Kidney epithelial cell (primary cell): ENCODE results near the gene ID3. TPM values are rescaled to one million over a fixed set of nuclear protein-coding genes. Genes with fewer than 3 reads are reported as not detected.
"Not testable (repeated sequence)": the region's sequence is repeated elsewhere in the genome, so short reads cannot be mapped to it uniquely, and the experiment has no call there.

Experiments used
- DNase-seq: peaks from one replicate; pipeline ENCODE4 v3.0.0-alpha.2; 2010; ENCODE audit warnings: low read depth
- H3K27me3 ChIP-seq: 2 replicates; pipeline ENCODE4 v1.6.0; 2011; ENCODE audit warnings: low read length; ENCODE audit not compliant: control insufficient read depth, insufficient read depth
- H3K36me3 ChIP-seq: 2 replicates; pipeline ENCODE4 v1.5.1; 2011; ENCODE audit warnings: low read length; ENCODE audit not compliant: control insufficient read depth, insufficient read depth
- H3K4me3 ChIP-seq: 2 replicates; pipeline ENCODE4 v1.5.1; 2011; ENCODE audit warnings: low read depth, mild to moderate bottlenecking, control low read depth, low read length
- total RNA-seq: library from RNA; depleted of rRNA; stranded (reverse); fragments of >200 nt; gene quantifications from 2 replicates; pipeline ENCODE4 v1.2.3, GENCODE V29; 2015
- TF ChIP-seq, protein P1 (sequence below): IDR thresholded peaks from 2 replicates; pipeline ENCODE4 v1.5.1; 2011; ENCODE audit warnings: mild to moderate bottlenecking, moderate library complexity, low read length, control low read depth, inconsistent platforms; ENCODE audit not compliant: insufficient read depth, poor library complexity, severe bottlenecking

Gene ID3
- total RNA-seq, 1 donor from 2014 or later, result 77.5 TPM

DNA sequence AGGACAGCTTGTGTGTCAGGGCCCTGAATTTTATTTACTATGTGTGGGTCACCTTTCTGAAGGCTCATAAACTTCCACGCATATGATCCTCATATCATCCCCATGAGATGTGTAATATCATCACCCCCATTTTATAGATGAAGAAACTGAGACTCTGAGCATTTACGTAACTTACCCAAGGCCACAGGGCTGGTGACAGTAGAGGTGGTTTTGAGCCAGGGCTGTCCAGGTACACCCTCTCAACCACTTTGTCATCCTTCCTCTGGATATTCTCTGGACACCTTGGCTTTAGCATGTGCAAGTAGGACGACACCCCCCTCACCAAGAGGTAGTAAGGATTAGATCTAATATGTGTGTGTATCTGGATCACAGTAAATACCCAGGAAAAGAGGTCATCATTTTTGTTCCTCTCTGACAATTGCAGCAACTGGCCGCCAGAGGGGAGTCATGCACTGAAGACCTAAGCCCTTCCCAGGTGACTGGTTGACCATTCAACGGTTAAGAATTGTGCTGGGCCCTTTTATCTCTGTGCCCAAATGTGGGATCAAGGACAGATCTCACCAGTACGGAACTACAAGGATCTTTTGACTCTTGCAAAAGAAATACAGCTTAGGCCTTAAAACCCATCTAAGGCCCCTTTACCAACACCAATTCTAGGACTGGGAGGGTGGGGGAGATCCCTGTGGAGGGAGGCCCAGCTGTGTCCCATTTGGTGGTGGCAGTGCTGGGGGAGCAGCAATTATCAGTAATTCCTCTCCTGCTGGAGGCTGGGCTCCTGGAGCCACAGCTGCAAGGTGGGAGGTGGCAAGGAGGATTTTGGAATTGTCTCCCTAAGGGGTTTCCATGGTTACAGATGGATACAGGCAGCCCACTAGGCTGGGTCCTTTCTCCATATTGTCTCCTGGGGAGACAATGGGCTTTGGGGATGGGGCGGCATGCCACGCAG, 14.6 kb downstream of the ID3 start:
- no peaks in the 10 kb centered on the region for H3K27me3 ChIP-seq
- H3K4me3 ChIP-seq, result no peak overlapping the region
- H3K36me3 ChIP-seq, result no peaks in the 10 kb centered on the region
- no peak for DNase-seq
- TF ChIP-seq, protein P1, sequence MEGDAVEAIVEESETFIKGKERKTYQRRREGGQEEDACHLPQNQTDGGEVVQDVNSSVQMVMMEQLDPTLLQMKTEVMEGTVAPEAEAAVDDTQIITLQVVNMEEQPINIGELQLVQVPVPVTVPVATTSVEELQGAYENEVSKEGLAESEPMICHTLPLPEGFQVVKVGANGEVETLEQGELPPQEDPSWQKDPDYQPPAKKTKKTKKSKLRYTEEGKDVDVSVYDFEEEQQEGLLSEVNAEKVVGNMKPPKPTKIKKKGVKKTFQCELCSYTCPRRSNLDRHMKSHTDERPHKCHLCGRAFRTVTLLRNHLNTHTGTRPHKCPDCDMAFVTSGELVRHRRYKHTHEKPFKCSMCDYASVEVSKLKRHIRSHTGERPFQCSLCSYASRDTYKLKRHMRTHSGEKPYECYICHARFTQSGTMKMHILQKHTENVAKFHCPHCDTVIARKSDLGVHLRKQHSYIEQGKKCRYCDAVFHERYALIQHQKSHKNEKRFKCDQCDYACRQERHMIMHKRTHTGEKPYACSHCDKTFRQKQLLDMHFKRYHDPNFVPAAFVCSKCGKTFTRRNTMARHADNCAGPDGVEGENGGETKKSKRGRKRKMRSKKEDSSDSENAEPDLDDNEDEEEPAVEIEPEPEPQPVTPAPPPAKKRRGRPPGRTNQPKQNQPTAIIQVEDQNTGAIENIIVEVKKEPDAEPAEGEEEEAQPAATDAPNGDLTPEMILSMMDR, result peak; percentile 85

DNA sequence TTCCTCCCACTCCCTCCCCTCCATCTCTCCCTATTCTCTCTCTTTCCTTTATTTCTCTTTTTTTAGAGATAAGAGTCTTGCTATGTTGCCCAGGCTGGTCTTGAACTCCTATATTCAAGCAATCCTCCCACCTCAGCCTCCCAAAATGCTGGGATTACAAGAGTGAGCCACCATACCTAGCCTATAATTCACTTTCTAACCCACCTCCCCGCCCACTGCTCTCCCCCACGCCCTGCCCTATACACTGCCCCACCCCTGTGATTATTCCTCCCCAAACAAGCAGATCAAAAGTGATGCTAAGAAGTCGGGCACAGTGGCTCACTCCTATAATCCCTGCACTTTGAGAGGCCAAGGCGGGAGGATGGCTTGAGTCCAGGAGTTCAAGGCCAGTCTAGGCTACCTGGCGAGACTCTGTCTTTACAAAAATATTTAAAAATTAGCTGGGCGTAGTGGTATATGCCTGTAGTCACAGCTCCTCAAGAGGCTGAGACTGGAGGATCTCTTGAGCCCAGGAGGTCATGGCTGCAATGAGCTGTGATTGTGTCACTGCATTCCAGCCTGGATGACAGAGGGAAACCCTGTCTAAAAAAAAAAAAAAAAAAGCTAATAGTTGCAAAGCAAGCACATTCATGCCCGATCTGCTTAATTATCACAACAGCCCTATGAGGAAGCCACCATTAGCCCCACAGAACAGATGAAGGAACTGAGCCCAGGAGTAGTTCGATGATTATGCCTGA, 15.4 kb downstream of the ID3 start:
- TF ChIP-seq, protein P1, result no peak
- Histone ChIP-seq H3K4me3 (no peak overlapping the region), H3K27me3 (no peaks in the 10 kb centered on the region), H3K36me3 (no peaks in the 10 kb centered on the region)
- no peak for DNase-seq

DNA sequence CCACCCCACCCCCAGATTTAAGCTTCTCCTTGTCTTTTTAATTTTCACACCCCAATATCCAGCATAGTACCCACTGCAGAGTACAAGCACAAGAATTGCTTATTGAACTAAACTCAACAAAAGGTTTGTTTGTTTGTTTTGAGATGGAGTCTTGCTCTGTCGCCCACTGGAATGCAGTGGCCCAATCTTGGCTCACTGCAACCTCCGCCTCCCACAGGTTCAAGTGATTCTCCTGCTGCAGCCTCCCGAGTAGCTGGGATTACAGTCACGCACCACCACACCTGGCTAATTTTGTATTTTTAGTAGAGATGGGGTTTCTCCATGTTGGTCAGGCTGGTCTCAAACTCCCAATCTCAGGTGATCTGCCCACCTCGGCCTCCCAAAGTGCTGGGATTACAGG, 16.4 kb downstream of the ID3 start:
- H3K36me3 ChIP-seq, H3K27me3 ChIP-seq, H3K4me3 ChIP-seq, DNase-seq: not testable (repeated sequence)

DNA sequence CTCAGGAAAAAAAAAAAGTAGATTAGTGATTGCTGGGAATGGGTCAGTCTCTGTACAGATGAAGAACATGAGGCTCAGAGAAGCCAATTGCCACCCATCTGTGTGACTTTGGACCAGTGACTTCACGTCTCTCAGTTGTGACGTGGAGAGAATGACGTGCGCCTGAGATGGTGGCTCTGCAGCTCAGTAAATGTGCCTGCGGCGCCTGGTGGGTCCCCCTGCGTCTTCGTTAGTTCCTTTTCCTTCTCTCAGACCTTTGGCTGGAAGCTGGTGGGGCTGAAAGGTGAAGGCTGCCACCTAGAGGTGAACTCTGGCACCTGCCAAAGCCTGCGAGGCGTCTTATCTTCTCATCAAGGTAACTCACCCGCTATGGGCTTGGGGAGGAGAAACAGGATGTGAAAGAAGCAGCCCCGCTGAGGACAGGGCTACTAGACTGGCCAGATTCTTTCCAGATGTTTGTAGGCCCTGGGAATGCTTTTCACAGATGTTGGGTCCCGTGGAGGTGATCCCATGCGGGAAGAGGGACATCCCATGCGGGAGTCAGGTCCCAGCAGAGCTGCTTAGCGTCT, 19.5 kb downstream of the ID3 start:
- H3K4me3 ChIP-seq, result no peak overlapping the region
- H3K27me3 ChIP-seq, result no peaks in the 10 kb centered on the region
- TF ChIP-seq, protein P1, result peak; percentile 96
- no peak for DNase-seq
- no peaks in the 10 kb centered on the region for H3K36me3 ChIP-seq

DNA sequence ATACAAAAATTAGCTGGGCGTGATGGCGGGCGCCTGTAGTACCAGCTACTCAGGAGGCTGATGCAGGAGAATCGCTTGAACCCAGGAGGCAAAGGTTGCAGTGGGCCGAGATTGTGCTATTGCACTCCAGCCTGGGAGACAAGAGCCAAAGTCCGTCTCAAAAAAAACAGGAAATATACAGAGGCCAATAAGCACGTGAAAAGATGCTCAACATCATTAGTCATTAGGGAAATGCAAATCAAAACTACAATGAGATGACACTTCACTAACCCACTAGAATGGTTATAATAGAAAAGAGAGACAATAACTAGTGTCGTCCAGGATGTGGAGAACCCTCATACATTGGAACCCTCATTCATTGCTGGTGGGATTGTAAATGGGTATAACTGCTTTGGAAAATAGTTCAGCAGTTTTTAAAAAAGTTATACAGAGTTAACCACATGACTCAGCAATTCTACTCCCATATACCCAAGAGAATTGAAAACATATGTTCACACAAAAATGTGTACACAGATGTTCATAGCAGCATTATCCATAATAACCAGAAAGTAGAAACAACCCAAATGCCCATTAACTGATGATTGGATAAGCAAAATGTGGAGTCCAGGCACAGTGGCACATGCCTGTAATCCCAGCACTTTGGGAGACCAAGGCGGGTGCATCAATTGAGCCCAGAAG, 21.9 kb downstream of the ID3 start:
- TF ChIP-seq, protein P1, result no peak
- H3K27me3 ChIP-seq, result no peaks in the 10 kb centered on the region
- no peak for DNase-seq

More for the DNA sequence above, 21.9 kb downstream of the ID3 start:
- no peak overlapping the region for H3K4me3 ChIP-seq
- no peaks in the 10 kb centered on the region for H3K36me3 ChIP-seq
